DMS53 (cell line): ENCODE results near the gene LSP1.
"Not testable (repeated sequence)": the region's sequence is repeated elsewhere in the genome, so short reads cannot be mapped to it uniquely, and the experiment has no call there.

Experiments used
- DNase-seq: peaks from one replicate; lab custom pipeline; 2025; lab: John Stamatoyannopoulos, UW

LSP1 gene

GRCh38 chr11:1852877-1853276 lies at the start of gene LSP1:
TSS of gene LSP1 (plus strand) at chr11:1853084. CDS start at chr11:1853145, 61 bp downstream.
- DNase-seq, result no peak

- DNase-seq, result no peak
Observed at GRCh38 chr11:1803246-1803645, 49.6 kb upstream of the LSP1 start.

GRCh38 chr11:1803835-1804519 lies 48.9 kb upstream of the LSP1 start:
- DNase-seq, result not testable (repeated sequence)

GRCh38 chr11:1805525-1805924 lies 47.4 kb upstream of the LSP1 start:
- no peak for DNase-seq

- no peak for DNase-seq
Observed at GRCh38 chr11:1807264-1807995, 45.5 kb upstream of the LSP1 start.

GRCh38 chr11:1810761-1811160 lies 42.1 kb upstream of the LSP1 start:
- no peak for DNase-seq

- DNase-seq, result no peak
Observed at GRCh38 chr11:1812274-1812673, 40.6 kb upstream of the LSP1 start.

GRCh38 chr11:1812801-1813200 lies 40.1 kb upstream of the LSP1 start:
- no peak for DNase-seq

- not testable (repeated sequence) for DNase-seq
Observed at GRCh38 chr11:1813356-1813755, 39.5 kb upstream of the LSP1 start.

- DNase-seq, result no peak
Observed at GRCh38 chr11:1814691-1815090, 38.2 kb upstream of the LSP1 start.

- no peak for DNase-seq
Observed at GRCh38 chr11:1815311-1815710, 37.6 kb upstream of the LSP1 start.

GRCh38 chr11:1815751-1816150 lies 37.1 kb upstream of the LSP1 start:
- DNase-seq, result no peak

GRCh38 chr11:1817000-1817399 lies 35.9 kb upstream of the LSP1 start:
- DNase-seq, result no peak

GRCh38 chr11:1817511-1817910 lies 35.4 kb upstream of the LSP1 start:
- DNase-seq, result no peak

- no peak for DNase-seq
Observed at GRCh38 chr11:1819074-1819473, 33.8 kb upstream of the LSP1 start.

- no peak for DNase-seq
Observed at GRCh38 chr11:1820463-1821325, 32.2 kb upstream of the LSP1 start.

- no peak for DNase-seq
Observed at GRCh38 chr11:1821562-1821961, 31.3 kb upstream of the LSP1 start.

GRCh38 chr11:1822648-1823375 lies 30.1 kb upstream of the LSP1 start:
- no peak for DNase-seq

GRCh38 chr11:1823376-1824220 lies 29.3 kb upstream of the LSP1 start:
- no peak for DNase-seq

- no peak for DNase-seq
Observed at GRCh38 chr11:1824221-1825038, 28.5 kb upstream of the LSP1 start.
